Measurements from ENCODE around the gene CISTR. TPM values are rescaled to one million over a fixed set of nuclear protein-coding genes. Genes with fewer than 3 reads are reported as not detected.

Gene CISTR
- total and polyA plus RNA-seq, 2 donors (not counting 3 experiments of a cell fraction or from before 2014, with no cell fraction given): not detected

GRCh38 chr12:53754633-53755264 is 3.0 kb upstream of the CISTR start:
- no peak overlapping the region for H3K27ac ChIP-seq (ENCODE audit: insufficient read depth, low read depth, low read length)
- no peaks in the 10 kb centered on the region for H3K79me2 ChIP-seq (ENCODE audit: control insufficient read depth, insufficient read depth, low read length)
- no peaks in the 10 kb centered on the region for H3K9me1 ChIP-seq (replicated peaks; ENCODE audit: control insufficient read depth, extremely low read depth, insufficient read depth, low read length)
- FAIRE-seq (no peak), DNase-seq (ENCODE audit: low read depth, low spot score) (no peak)
- peaks cover 73 to 83% of the 10 kb centered on the region in 2 experiments for H3K27me3 ChIP-seq (ENCODE audit: control insufficient read depth in 2 of 2, insufficient read depth in 2 of 2, low read length in 2 of 2)
- H2AFZ ChIP-seq (ENCODE audit: low read depth, low read length): no peak overlapping the region
- BruUV-seq (replicated peaks): no TSS peak
- no peak overlapping the region for H3K4me2 ChIP-seq (ENCODE audit: insufficient read depth, low read length)
- no peaks in the 10 kb centered on the region for H4K20me1 ChIP-seq (replicated peaks; ENCODE audit: control insufficient read depth, extremely low read depth, insufficient read depth, low read length)
- H3K9ac ChIP-seq (replicated peaks; ENCODE audit: extremely low read depth, insufficient read depth, low read length): no peak overlapping the region
- ChIA-PET POLR2A (no interaction called here), CTCF (interaction anchor here (1.5 to 3.7 kb wide), 3 partner anchors 9 to 447 kb away, joined by 4 to 69 read pairs (median 5); no protein-coding TSS in a partner anchor)
- H3K36me3 ChIP-seq (ENCODE audit: control insufficient read depth in 2 of 2, extremely low read depth in 1 of 2, insufficient read depth in 2 of 2, low read length in 2 of 2): no peaks in the 10 kb centered on the region
- dilution Hi-C loops (cut with MboI; ENCODE audit: extremely low pct_ligation_motif_present, low sequenced_read_pairs): no loop called here
- no peak for TF ChIP-seq JUN (IDR thresholded peaks at IDR 0.05; ENCODE audit: borderline replicate concordance, insufficient read depth, insufficient read length, low read depth)
- no peak for TF ChIP-seq POLR2A (IDR thresholded peaks at IDR 0.05; ENCODE audit: low read depth, low read length)
- no peak for TF ChIP-seq GATA2 (IDR thresholded peaks at IDR 0.05; ENCODE audit: insufficient read depth, insufficient read length, low read depth, low read length)
- peak; percentile 13 for TF ChIP-seq EZH2 (IDR thresholded peaks at IDR 0.05; ENCODE audit: borderline replicate concordance, low read depth, low read length, severe bottlenecking)
- TF ChIP-seq CTCF (IDR thresholded peaks at IDR 0.05; ENCODE audit: extremely low read depth in 1 of 2, insufficient read depth in 1 of 2, low read depth in 1 of 2, low read length in 2 of 2): no peak
- intact Hi-C loops (cut with micrococcal nuclease): loop anchor here (10.0 kb wide), 1 partner anchor 450 kb away; no protein-coding TSS in a partner anchor
- H3K4me3 ChIP-seq (replicated peaks in 1 of 3; ENCODE audit: insufficient read depth in 1 of 3, low read depth in 1 of 3, low read length in 3 of 3): no peak overlapping the region
- peaks cover 3% of the 10 kb centered on the region for H3K4me1 ChIP-seq (ENCODE audit: control insufficient read depth, extremely low read depth, insufficient read depth, low read length)
- H3K9me3 ChIP-seq (replicated peaks; ENCODE audit: control insufficient read depth, insufficient read depth, low read length): no peaks in the 10 kb centered on the region

Data from endothelial cell of umbilical vein (primary cell).